ENCODE results near the gene ANKRD10. TPM values are rescaled to one million over a fixed set of nuclear protein-coding genes. Genes with fewer than 3 reads are reported as not detected.
"Not testable (repeated sequence)": the region's sequence is repeated elsewhere in the genome, so short reads cannot be mapped to it uniquely, and the experiment has no call there.

The ANKRD10 gene
- total RNA-seq: 195 TPM

GRCh38 chr13:110915057-110915873, at the start of gene ANKRD10:
Gene ANKRD10 (minus strand): TSS chr13:110915069. CDS start chr13:110914934, 135 bp downstream.
- DNase-seq: peak; percentile 97

- DNase-seq: no peak
These were observed 49.6 kb upstream of the ANKRD10 start for GRCh38 chr13:110964229-110965037.

GRCh38 chr13:110963554-110963970, 48.7 kb upstream of the ANKRD10 start:
- DNase-seq: no peak

GRCh38 chr13:110961959-110962358, 47.1 kb upstream of the ANKRD10 start:
- no peak for DNase-seq

DNA sequence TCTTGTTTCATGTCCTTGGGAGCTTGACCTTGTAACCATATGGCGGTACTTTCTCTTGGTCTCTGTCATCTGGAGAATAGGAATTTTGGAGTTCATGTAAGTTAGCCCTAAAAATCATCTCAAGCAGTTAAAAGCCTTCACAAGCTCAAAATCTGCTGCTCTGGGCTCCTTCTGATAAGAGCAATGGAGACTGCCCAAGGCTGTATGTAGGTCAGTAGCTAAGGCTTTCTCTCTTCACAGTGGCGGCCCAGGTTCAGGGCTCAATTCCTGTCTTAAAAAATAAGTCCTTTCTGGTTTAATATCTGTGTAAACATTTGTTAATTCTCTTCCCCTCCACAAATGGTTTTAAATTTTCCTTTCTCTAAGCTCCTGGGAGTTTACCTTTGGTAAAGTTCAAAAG, 45.3 kb upstream of the ANKRD10 start:
- DNase-seq: no peak

DNA sequence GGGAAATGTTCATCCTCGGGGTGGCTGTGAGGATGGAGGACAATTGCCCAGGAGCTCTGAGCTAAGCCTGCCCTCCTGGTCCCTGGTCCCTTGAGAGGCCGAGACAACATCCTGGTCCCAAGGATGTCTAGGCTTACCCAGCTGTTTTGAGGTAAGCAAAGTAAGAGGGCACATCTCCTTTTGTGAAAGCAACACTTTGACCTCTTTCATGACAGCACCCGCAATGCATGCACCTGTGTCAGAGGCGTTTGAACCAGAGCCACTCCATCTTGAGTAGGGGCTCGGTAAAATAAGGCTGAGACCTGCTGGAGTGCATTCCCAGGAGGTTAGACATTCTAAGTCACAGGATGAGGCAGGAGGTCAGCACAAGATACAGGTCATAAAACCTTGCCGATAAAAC, 43.1 kb upstream of the ANKRD10 start:
- no peak for DNase-seq

DNA sequence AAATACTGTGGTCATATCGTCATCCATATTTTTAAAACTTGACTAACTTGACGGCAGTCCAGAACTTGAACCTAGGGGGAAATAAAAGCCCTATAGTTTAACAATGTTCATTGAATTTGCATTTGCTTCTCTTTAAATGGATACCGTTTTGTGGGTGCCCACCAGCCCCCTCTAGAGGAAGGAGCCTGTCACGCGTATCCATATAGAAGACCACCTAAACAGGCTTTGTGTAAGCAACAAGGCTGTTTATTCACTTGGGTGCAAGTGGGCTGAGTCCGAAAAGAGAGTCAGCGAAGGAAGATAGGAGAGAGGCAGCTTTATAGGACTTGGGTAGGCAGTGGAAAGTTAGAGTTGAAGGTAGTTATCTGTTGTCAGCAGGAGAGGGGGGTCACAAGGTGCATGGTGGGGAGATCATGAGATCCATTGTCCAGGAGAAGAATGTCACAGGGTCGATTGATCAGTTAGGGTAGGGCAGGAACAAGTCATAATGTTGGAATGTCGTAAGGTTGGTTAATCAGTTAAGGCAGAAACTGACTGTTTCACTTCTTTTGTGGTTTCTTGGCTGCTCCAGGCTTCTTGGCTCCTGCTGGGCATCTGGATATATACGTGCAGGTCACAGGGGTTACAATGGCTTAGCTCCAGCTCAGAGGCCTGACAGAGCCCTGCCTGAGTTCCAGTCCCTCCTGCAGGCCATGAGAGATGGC, 42.5 kb upstream of the ANKRD10 start:
- DNase-seq: no peak

DNA sequence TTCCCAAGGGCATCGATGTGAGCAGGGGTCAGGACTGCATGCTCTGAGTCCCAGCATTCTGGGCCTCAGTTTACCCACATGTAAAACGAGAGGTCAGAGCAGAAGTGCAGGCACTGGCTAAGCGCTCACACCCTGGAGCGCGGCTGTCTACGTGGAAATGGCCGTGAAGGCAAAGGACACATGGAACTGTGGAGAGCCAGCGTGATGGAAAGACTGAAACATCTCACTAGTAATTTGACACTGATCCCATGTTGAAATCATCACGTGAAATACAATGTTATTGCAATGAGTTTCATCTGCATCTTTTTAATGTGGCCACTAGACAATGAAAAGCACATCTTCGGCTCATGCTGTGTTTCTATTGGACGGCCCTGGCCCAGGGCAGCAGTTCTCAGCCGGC, 41.3 kb upstream of the ANKRD10 start:
- not testable (repeated sequence) for DNase-seq

- not testable (repeated sequence) for DNase-seq
These were observed 40.7 kb upstream of the ANKRD10 start for GRCh38 chr13:110955608-110956007.

DNA sequence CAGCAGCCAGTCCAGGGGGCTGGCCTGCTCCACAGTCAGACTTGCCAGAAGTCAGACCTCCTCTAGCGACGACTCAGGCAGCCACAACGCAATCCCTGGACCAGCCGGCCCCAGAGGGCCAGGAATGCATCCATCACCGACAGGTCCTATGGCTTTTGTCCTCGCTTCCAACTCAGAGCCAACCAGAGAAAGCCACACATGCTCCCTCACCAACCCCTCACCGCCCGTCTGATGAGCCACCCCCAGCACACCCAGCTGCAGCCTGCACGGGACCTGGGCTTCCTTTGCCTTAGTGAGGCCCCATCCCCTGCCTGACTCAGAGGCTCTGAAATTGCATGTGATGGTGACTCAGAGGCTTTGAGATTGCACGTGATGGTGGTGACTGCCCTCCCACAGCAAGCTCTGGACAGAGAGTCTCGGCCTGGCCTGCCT, 40.2 kb upstream of the ANKRD10 start:
- peak; percentile 8 for DNase-seq

- not testable (repeated sequence) for DNase-seq
These were observed 39.7 kb upstream of the ANKRD10 start for GRCh38 chr13:110954533-110954920.

- no peak for DNase-seq
These were observed 39.1 kb upstream of the ANKRD10 start for GRCh38 chr13:110953833-110954532.

- no peak for DNase-seq
These were observed 38.5 kb upstream of the ANKRD10 start for GRCh38 chr13:110953416-110953815.

DNA sequence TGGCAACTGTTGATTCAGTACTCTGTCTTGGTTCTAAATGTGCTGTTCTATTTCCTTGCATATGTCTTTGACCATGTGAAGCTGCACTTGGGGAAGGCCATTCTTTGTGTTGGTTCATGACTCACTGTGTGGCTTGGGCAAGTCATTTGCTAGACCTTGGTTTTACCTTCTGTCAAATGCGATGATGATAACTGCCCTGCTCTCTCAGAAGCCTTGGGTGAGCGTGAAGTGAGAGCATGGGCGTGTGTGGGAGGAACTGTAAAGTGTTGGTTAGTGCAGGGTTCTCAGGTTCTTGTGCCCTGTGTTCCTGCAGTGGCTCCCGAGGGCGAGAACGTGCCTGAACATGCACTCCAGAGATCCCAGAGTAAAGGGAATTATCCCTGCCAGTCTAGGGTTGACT, 37.3 kb upstream of the ANKRD10 start:
- not testable (repeated sequence) for DNase-seq

DNA sequence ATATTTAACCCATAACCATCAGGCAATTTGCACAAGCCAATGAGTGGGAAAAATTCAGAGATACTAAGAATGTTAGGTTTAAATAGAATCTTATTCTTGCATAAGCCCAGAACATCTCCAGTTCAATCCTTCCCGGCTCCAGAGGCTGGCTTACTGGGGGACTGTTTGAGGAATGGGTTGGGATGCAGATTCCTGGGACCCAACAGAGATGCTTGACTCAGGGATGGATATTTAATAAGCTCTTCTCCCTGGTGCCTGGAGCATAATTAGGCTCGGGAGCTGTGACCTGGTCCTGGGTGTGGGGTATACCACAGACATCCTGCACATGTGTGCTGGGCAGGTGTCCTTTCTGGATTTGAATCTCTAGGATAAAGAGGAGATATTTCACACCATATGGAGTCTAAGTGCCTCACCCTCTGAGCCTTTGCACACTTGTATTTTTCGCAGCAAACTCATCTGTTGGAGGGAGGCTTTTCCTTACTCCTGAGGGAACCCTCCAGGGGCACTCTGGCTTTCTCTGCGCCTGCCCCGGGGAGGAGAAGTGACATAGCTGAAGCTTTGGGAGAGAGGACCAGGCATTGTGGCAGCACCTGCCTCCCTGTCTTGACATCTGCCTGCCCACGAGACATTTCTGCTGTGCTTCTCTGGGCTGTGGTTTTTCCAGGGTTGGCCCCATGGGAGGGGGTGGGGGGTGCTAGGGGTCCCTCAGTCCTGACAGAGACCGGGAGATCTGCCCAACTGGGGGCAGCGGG, 36.1 kb upstream of the ANKRD10 start:
- DNase-seq: no peak

GRCh38 chr13:110950356-110950755, 35.5 kb upstream of the ANKRD10 start:
- no peak for DNase-seq

DNA sequence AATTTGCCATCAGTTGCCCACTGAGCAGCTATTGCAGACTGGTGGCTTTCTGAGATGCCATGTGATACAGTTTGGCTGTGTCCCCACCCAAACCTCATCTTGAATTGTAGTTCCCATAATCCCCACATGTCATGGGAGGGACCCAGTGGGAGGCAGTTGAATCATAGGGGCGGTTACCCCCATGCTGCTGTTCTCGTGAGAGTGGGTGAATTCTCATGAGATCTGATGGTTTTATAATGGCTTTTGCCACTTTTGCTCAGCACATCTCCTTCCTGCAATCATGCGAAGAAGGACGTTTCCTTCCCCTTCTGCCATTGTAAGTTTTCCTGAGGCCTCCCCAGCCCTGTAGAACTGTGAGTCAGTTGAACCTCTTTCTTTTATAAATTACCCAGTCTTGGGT, 34.8 kb upstream of the ANKRD10 start:
- no peak for DNase-seq

DNA sequence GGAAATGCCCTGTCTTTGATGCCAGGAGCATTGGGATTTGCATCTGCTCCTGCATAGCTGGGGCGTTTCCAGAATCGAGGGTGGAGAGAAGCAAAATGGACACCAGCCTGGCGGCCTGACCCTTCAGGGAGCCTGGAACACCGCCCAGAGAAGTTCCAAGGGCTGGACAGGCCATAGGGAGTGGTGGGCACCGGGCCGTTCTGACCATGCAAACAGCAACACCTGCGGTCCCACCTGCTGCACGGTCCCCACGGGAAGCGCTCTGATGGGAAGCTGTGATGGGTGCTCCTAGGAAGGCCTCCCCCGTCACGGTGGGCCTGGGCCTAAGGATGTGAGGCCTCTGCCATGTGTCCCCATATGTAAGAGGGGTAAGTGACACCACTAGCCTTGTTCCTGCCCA, 34.2 kb upstream of the ANKRD10 start:
- DNase-seq: no peak

GRCh38 chr13:110947338-110947737, 32.5 kb upstream of the ANKRD10 start:
- DNase-seq: not testable (repeated sequence)

GRCh38 chr13:110945928-110946570, 31.2 kb upstream of the ANKRD10 start:
- DNase-seq: no peak

Measured in occipital lobe (tissue), 2 donors.